ENCODE results near the gene COL24A1.

GRCh38 chr1:86052948-86053698 lies 103.4 kb downstream of the COL24A1 start:
- TF ChIP-seq CTCF (IDR thresholded peaks at IDR 0.05) (no peak), EZH2 (IDR thresholded peaks at IDR 0.05; ENCODE audit: borderline replicate concordance, insufficient read depth, low read depth, low read length, poor library complexity, severe bottlenecking) (no peak)
